ENCODE measurements around the gene C2CD3.

Gene C2CD3

GRCh38 chr11:74112877-74113276, 57.9 kb downstream of the C2CD3 start:
- no peak for DNase-seq (ENCODE audit: low read depth in 1 of 2, low spot score in 1 of 2)
- Histone ChIP-seq H3K27me3 (ENCODE audit: insufficient read depth, poor library complexity, severe bottlenecking) (no peaks in the 10 kb centered on the region), H3K27ac (replicated peaks) (no peak overlapping the region), H3K4me3 (replicated peaks; ENCODE audit: insufficient read depth, low read length) (no peak overlapping the region)
- TF ChIP-seq GABPA (IDR thresholded peaks at IDR 0.05; ENCODE audit: low read depth) = no peak
- TF ChIP-seq REST (IDR thresholded peaks at IDR 0.05; ENCODE audit: insufficient replicate concordance, low read depth) = no peak
- TF ChIP-seq POLR2AphosphoS5 (IDR thresholded peaks at IDR 0.05; ENCODE audit: low read depth) = no peak
- no peak for TF ChIP-seq SPI1 (IDR thresholded peaks at IDR 0.05; ENCODE audit: borderline replicate concordance, low read depth)
- no peak for TF ChIP-seq CTCF (IDR thresholded peaks at IDR 0.05; ENCODE audit: insufficient read depth, low read length)

- Histone ChIP-seq H3K27me3 (ENCODE audit: insufficient read depth, poor library complexity, severe bottlenecking) (no peaks in the 10 kb centered on the region), H3K27ac (replicated peaks) (no peak overlapping the region)
Measured at GRCh38 chr11:74106124-74106523, 64.7 kb downstream of the C2CD3 start.

GRCh38 chr11:74102321-74102720, 68.5 kb downstream of the C2CD3 start:
- TF ChIP-seq REST (IDR thresholded peaks at IDR 0.05; ENCODE audit: insufficient replicate concordance, low read depth) = no peak
- TF ChIP-seq GABPA (IDR thresholded peaks at IDR 0.05; ENCODE audit: low read depth) = no peak
- TF ChIP-seq SPI1 (IDR thresholded peaks at IDR 0.05; ENCODE audit: borderline replicate concordance, low read depth) = no peak
- TF ChIP-seq POLR2AphosphoS5 (IDR thresholded peaks at IDR 0.05; ENCODE audit: low read depth) = no peak
- TF ChIP-seq CTCF (IDR thresholded peaks at IDR 0.05; ENCODE audit: insufficient read depth, low read length) = no peak

More at GRCh38 chr11:74106124-74106523, 64.7 kb downstream of the C2CD3 start:
- no peak for TF ChIP-seq SPI1 (IDR thresholded peaks at IDR 0.05; ENCODE audit: borderline replicate concordance, low read depth)
- TF ChIP-seq POLR2AphosphoS5 (IDR thresholded peaks at IDR 0.05; ENCODE audit: low read depth) = no peak
- TF ChIP-seq GABPA (IDR thresholded peaks at IDR 0.05; ENCODE audit: low read depth) = no peak
- TF ChIP-seq REST (IDR thresholded peaks at IDR 0.05; ENCODE audit: insufficient replicate concordance, low read depth) = no peak
- TF ChIP-seq CTCF (IDR thresholded peaks at IDR 0.05; ENCODE audit: insufficient read depth, low read length) = no peak
- H3K4me3 ChIP-seq (replicated peaks; ENCODE audit: insufficient read depth, low read length) = no peak overlapping the region
- DNase-seq (ENCODE audit: low read depth in 1 of 2, low spot score in 1 of 2) = no peak

More at GRCh38 chr11:74102321-74102720, 68.5 kb downstream of the C2CD3 start:
- no peak overlapping the region for H3K4me3 ChIP-seq (replicated peaks; ENCODE audit: insufficient read depth, low read length)
- no peak for DNase-seq (ENCODE audit: low read depth in 1 of 2, low spot score in 1 of 2)
- H3K27me3 ChIP-seq (ENCODE audit: insufficient read depth, poor library complexity, severe bottlenecking) = no peaks in the 10 kb centered on the region
- no peak overlapping the region for H3K27ac ChIP-seq (replicated peaks)

Measured in HL-60 (cell line).